Ovary (tissue), 3 donors: ENCODE data around the gene ADARB2.

Source experiments
- CTCF ChIP-seq, 3 donors: fragments of 450-650 bp in 2 of 3; fragments of 200-600 bp in 1 of 3; IDR thresholded peaks; one replicate each; pipeline versions ENCODE4 v1.5.1 to v1.8.0; 2016 to 2022; ENCODE audit warnings: antibody characterized with exemption in 3 of 3, mild to moderate bottlenecking in 1 of 3
- EP300 ChIP-seq: sonication (generic); formaldehyde crosslinking; IDR thresholded peaks from one replicate; pipeline ENCODE4 v1.6.1; 2017; ENCODE audit warnings: antibody characterized with exemption
- POLR2A ChIP-seq: fragments of 450-650 bp; IDR thresholded peaks from one replicate; pipeline ENCODE4 v1.6.1; 2017; ENCODE audit warnings: antibody characterized with exemption, mild to moderate bottlenecking, moderate library complexity
- donor health status: DM: no; HTN: no; CAD: no.

GRCh38 chr10:1706711-1707110, 30.6 kb downstream of the ADARB2 start:
- no peak for TF ChIP-seq CTCF (IDR thresholded peaks at IDR 0.05)
- TF ChIP-seq EP300 = no peak
- no peak for TF ChIP-seq POLR2A
